Endothelial cell of umbilical vein (primary cell): Measurements from ENCODE around the gene HTRA3. TPM values are rescaled to one million over a fixed set of nuclear protein-coding genes. Genes with fewer than 3 reads are reported as not detected.

Experiments used
- BruUV-seq: library from RNA; stranded (reverse); fragments of 400-500 nt; replicated peaks from 2 replicates; lab custom pipeline; 2021; lab: Mats Ljungman, UMichigan
- CTCF ChIA-PET: fragments of 300-600, 350-600 bp; sonication (Branson Sonifier 250); formaldehyde crosslinking; loops from one replicate; lab custom pipeline; 2021; ENCODE audit warnings: antibody characterized with exemption, inconsistent platforms; lab: Charles Lee
- POLR2A ChIA-PET: fragments of 300-600, 350-600 bp; sonication (Branson Sonifier 250); formaldehyde crosslinking; loops from one replicate; lab custom pipeline; 2021; ENCODE audit warnings: antibody characterized with exemption, inconsistent platforms; lab: Charles Lee
- DNase-seq: peaks from one replicate; pipeline ENCODE4 v3.0.0-alpha.2; 2011; ENCODE audit warnings: low read depth, low spot score
- FAIRE-seq: peaks from 2 replicates; lab custom pipeline; 2011; peaks lifted over from hg19 to GRCh38; lab: Jason Lieb, UNC
- H2AFZ ChIP-seq: 2 replicates; pipeline ENCODE4 v1.6.0; 2012; ENCODE audit warnings: low read depth, low read length, control low read depth, inconsistent platforms
- H3K27ac ChIP-seq: 2 replicates; pipeline ENCODE4 v1.5.1; 2011; ENCODE audit warnings: low read depth, mild to moderate bottlenecking, control low read depth, low read length, moderate library complexity; ENCODE audit not compliant: insufficient read depth
- H3K27me3 ChIP-seq, 2 experiments: 2 replicates each; pipeline versions ENCODE4 v1.6.0 to v1.6.1; 2011; ENCODE audit warnings: low read length in 2 of 2, mixed read lengths in 1 of 2; ENCODE audit not compliant: control insufficient read depth in 2 of 2, insufficient read depth in 2 of 2
- H3K36me3 ChIP-seq, 2 experiments: 2 replicates in 1 of 2; 3 replicates in 1 of 2; pipeline ENCODE4 v1.5.1; 2011; ENCODE audit warnings: low read length in 2 of 2, mild to moderate bottlenecking in 1 of 2, moderate library complexity in 1 of 2; ENCODE audit not compliant: control insufficient read depth in 2 of 2, insufficient read depth in 2 of 2; ENCODE audit errors: extremely low read depth in 1 of 2
- H3K4me1 ChIP-seq: 3 replicates; pipeline ENCODE4 v1.5.1; 2011; ENCODE audit warnings: mild to moderate bottlenecking, low read length; ENCODE audit not compliant: control insufficient read depth, insufficient read depth; ENCODE audit errors: extremely low read depth
- H3K4me2 ChIP-seq: 2 replicates; pipeline ENCODE4 v1.6.1; 2011; ENCODE audit warnings: low read length, control low read depth, mixed read lengths; ENCODE audit not compliant: insufficient read depth
- H3K4me3 ChIP-seq, 3 experiments: fragments of 200-600 bp in 1 of 3; sonication (generic), shearing (Covaris generic) in 1 of 3; replicated peaks in 1 of 3; 2 replicates each; pipeline ENCODE4 v1.5.1; 2011 to 2016; ENCODE audit warnings: control low read depth in 3 of 3, low read length in 3 of 3, mild to moderate bottlenecking in 2 of 3, inconsistent platforms in 1 of 3, low read depth in 1 of 3, moderate library complexity in 1 of 3; ENCODE audit not compliant: insufficient read depth in 1 of 3
- H3K79me2 ChIP-seq: 2 replicates; pipeline ENCODE4 v1.6.0; 2012; ENCODE audit warnings: low read length, inconsistent platforms; ENCODE audit not compliant: control insufficient read depth, insufficient read depth
- H3K9ac ChIP-seq: replicated peaks from 2 replicates; pipeline ENCODE3; 2011; ENCODE audit warnings: low read length, control low read depth; ENCODE audit not compliant: insufficient read depth; ENCODE audit errors: extremely low read depth
- H3K9me1 ChIP-seq: replicated peaks from 3 replicates; pipeline ENCODE4 v1.6.0; 2011; ENCODE audit warnings: mild to moderate bottlenecking, low read length; ENCODE audit not compliant: control insufficient read depth, insufficient read depth; ENCODE audit errors: extremely low read depth
- H3K9me3 ChIP-seq: replicated peaks from 2 replicates; pipeline ENCODE4 v1.5.1; 2012; ENCODE audit warnings: low read length, inconsistent platforms; ENCODE audit not compliant: control insufficient read depth, insufficient read depth
- H4K20me1 ChIP-seq: replicated peaks from 2 replicates; pipeline ENCODE3; 2011; ENCODE audit warnings: mild to moderate bottlenecking, low read length; ENCODE audit not compliant: control insufficient read depth, insufficient read depth; ENCODE audit errors: extremely low read depth
- EZH2 ChIP-seq: IDR thresholded peaks from 2 replicates; pipeline ENCODE4 v1.6.1; 2012; ENCODE audit warnings: borderline replicate concordance, low read depth, mild to moderate bottlenecking, moderate library complexity, low read length, inconsistent platforms; ENCODE audit not compliant: severe bottlenecking
- FOS ChIP-seq: IDR thresholded peaks from 2 replicates; pipeline ENCODE4 v1.6.1; 2011; ENCODE audit warnings: mild to moderate bottlenecking, low read length, moderate library complexity, borderline replicate concordance; ENCODE audit not compliant: insufficient read depth
- JUN ChIP-seq: IDR thresholded peaks from 2 replicates; pipeline ENCODE4 v1.6.1; 2011; ENCODE audit warnings: borderline replicate concordance, low read depth; ENCODE audit not compliant: insufficient read length, insufficient read depth
- MAX ChIP-seq: IDR thresholded peaks from 2 replicates; pipeline ENCODE4 v1.6.1; 2011; ENCODE audit not compliant: insufficient read depth, insufficient read length
- MYC ChIP-seq: IDR thresholded peaks from one replicate; pipeline ENCODE4 v1.6.1; 2011; ENCODE audit warnings: mild to moderate bottlenecking, low read depth, low read length
- POLR2AphosphoS5 ChIP-seq: IDR thresholded peaks from 2 replicates; pipeline ENCODE4 v1.6.1; 2012; ENCODE audit warnings: low read depth, mild to moderate bottlenecking, control low read depth, low read length, moderate library complexity; ENCODE audit not compliant: insufficient read depth
- dilution Hi-C: fragments of 300-500 bp; cut with MboI; formaldehyde crosslinking; loops from one replicate; pipeline ENCODE4 v1.15.0; 2019; ENCODE audit warnings: low sequenced_read_pairs; ENCODE audit not compliant: extremely low pct_ligation_motif_present
- intact Hi-C: fragments of 100-400 bp; cut with micrococcal nuclease; formaldehyde crosslinking; loops from one replicate; pipeline ENCODE4 v1.10.0; 2022
- polyA plus RNA-seq, 4 experiments: library from polyadenylated mRNA; depleted of rRNA in 3 of 4; stranded (reverse) in 3 of 4; unstranded in 1 of 4; fragments of >200 nt; gene quantifications; 2 replicates each; pipeline versions ENCODE4 v1.2.1 to v1.2.3, GENCODE V29; 2011 to 2012; ENCODE audit warnings: missing spikeins in 1 of 4
- total RNA-seq: library from RNA; stranded (reverse); gene quantifications from 2 replicates; pipeline ENCODE4 v1.2.3, GENCODE V29; 2021

Gene HTRA3
- total and polyA plus RNA-seq, 2 donors (not counting 3 experiments of a cell fraction or from before 2014, with no cell fraction given), result 9.0 to 12.0 TPM

GRCh38 chr4:8276358-8277240, 7.0 kb downstream of the HTRA3 start:
- no peaks in the 10 kb centered on the region for H3K27me3 ChIP-seq
- no peaks in the 10 kb centered on the region for H3K9me3 ChIP-seq
- no peak for TF ChIP-seq EZH2
- TF ChIP-seq MYC, result no peak
- TF ChIP-seq JUN, result no peak
- no peak for TF ChIP-seq FOS
- TF ChIP-seq POLR2AphosphoS5, result no peak
- no peak for TF ChIP-seq MAX
- dilution Hi-C loops (no loop called here), intact Hi-C loops (no loop called here)
- no peak overlapping the region for H3K4me2 ChIP-seq
- ChIA-PET CTCF (interaction anchor here (0.5 to 2.6 kb wide), 4 partner anchors 10 to 172 kb away, joined by 3 to 12 read pairs (median 4); no protein-coding TSS in a partner anchor), POLR2A (no interaction called here)
- FAIRE-seq (no peak), DNase-seq (peak; percentile 14)
- no TSS peak for BruUV-seq
- H3K4me3 ChIP-seq, result no peak overlapping the region
- H3K36me3 ChIP-seq, result no peaks in the 10 kb centered on the region
- H2AFZ ChIP-seq, result no peak overlapping the region
- no peak overlapping the region for H3K27ac ChIP-seq
- no peaks in the 10 kb centered on the region for H3K79me2 ChIP-seq
- H3K9ac ChIP-seq, result no peak overlapping the region
- H4K20me1 ChIP-seq, result no peaks in the 10 kb centered on the region
- H3K4me1 ChIP-seq, result peaks cover 14% of the 10 kb centered on the region
- no peaks in the 10 kb centered on the region for H3K9me1 ChIP-seq
